ENCODE results near the gene DIPK2A. TPM values are rescaled to one million over a fixed set of nuclear protein-coding genes. Genes with fewer than 3 reads are reported as not detected.

The DIPK2A gene
- total RNA-seq (2014; rRNA removed; shearing (Covaris generic); ENCODE audit: low replicate concordance): 20.2 and 25.2 TPM in 2 replicates

- in situ Hi-C loops (cut with HindIII; ENCODE audit: low pct_unique_long_range_greater_than_20kb, low sequenced_read_pairs): no loop called here
- peak; percentile 98 for DNase-seq (ENCODE audit: low read depth)
Measured at GRCh38 chr3:143971359-143972154, at the start of gene DIPK2A. Gene DIPK2A, plus strand, starts transcription at chr3:143971823. Its CDS starts 510 bp downstream, at chr3:143972333.

GRCh38 chr3:143924522-143925285, 46.9 kb upstream of the DIPK2A start:
- DNase-seq (ENCODE audit: low read depth): no peak
- in situ Hi-C loops (cut with HindIII; ENCODE audit: low pct_unique_long_range_greater_than_20kb, low sequenced_read_pairs): no loop called here

GRCh38 chr3:143928056-143928455, 43.6 kb upstream of the DIPK2A start:
- in situ Hi-C loops (cut with HindIII; ENCODE audit: low pct_unique_long_range_greater_than_20kb, low sequenced_read_pairs): no loop called here
- DNase-seq (ENCODE audit: low read depth): no peak

GRCh38 chr3:143928541-143929255, 42.9 kb upstream of the DIPK2A start:
- no peak for DNase-seq (ENCODE audit: low read depth)
- in situ Hi-C loops (cut with HindIII; ENCODE audit: low pct_unique_long_range_greater_than_20kb, low sequenced_read_pairs): no loop called here

- in situ Hi-C loops (cut with HindIII; ENCODE audit: low pct_unique_long_range_greater_than_20kb, low sequenced_read_pairs): no loop called here
- DNase-seq (ENCODE audit: low read depth): no peak
Measured at GRCh38 chr3:143934791-143935190, 36.8 kb upstream of the DIPK2A start.

GRCh38 chr3:143935678-143936077, 35.9 kb upstream of the DIPK2A start:
- no peak for DNase-seq (ENCODE audit: low read depth)
- in situ Hi-C loops (cut with HindIII; ENCODE audit: low pct_unique_long_range_greater_than_20kb, low sequenced_read_pairs): no loop called here

GRCh38 chr3:143950810-143951209, 20.8 kb upstream of the DIPK2A start:
- in situ Hi-C loops (cut with HindIII; ENCODE audit: low pct_unique_long_range_greater_than_20kb, low sequenced_read_pairs): no loop called here
- no peak for DNase-seq (ENCODE audit: low read depth)

- in situ Hi-C loops (cut with HindIII; ENCODE audit: low pct_unique_long_range_greater_than_20kb, low sequenced_read_pairs): no loop called here
- peak; percentile 30 for DNase-seq (ENCODE audit: low read depth)
Measured at GRCh38 chr3:143951351-143951971, 20.2 kb upstream of the DIPK2A start.

- DNase-seq (ENCODE audit: low read depth): no peak
- in situ Hi-C loops (cut with HindIII; ENCODE audit: low pct_unique_long_range_greater_than_20kb, low sequenced_read_pairs): no loop called here
Measured at GRCh38 chr3:143952569-143953072, 19.0 kb upstream of the DIPK2A start.

- in situ Hi-C loops (cut with HindIII; ENCODE audit: low pct_unique_long_range_greater_than_20kb, low sequenced_read_pairs): no loop called here
- no peak for DNase-seq (ENCODE audit: low read depth)
Measured at GRCh38 chr3:143955113-143955512, 16.5 kb upstream of the DIPK2A start.

- in situ Hi-C loops (cut with HindIII; ENCODE audit: low pct_unique_long_range_greater_than_20kb, low sequenced_read_pairs): no loop called here
- DNase-seq (ENCODE audit: low read depth): no peak
Measured at GRCh38 chr3:143956838-143957237, 14.8 kb upstream of the DIPK2A start.

- in situ Hi-C loops (cut with HindIII; ENCODE audit: low pct_unique_long_range_greater_than_20kb, low sequenced_read_pairs): no loop called here
- no peak for DNase-seq (ENCODE audit: low read depth)
Measured at GRCh38 chr3:143957453-143957852, 14.2 kb upstream of the DIPK2A start.

- in situ Hi-C loops (cut with HindIII; ENCODE audit: low pct_unique_long_range_greater_than_20kb, low sequenced_read_pairs): no loop called here
Measured at GRCh38 chr3:143958966-143959365, 12.7 kb upstream of the DIPK2A start.

GRCh38 chr3:143961342-143961741, 10.3 kb upstream of the DIPK2A start:
- in situ Hi-C loops (cut with HindIII; ENCODE audit: low pct_unique_long_range_greater_than_20kb, low sequenced_read_pairs): no loop called here
- DNase-seq (ENCODE audit: low read depth): no peak

More at GRCh38 chr3:143958966-143959365, 12.7 kb upstream of the DIPK2A start:
- DNase-seq (ENCODE audit: low read depth): no peak

- no peak for DNase-seq (ENCODE audit: low read depth)
- in situ Hi-C loops (cut with HindIII; ENCODE audit: low pct_unique_long_range_greater_than_20kb, low sequenced_read_pairs): no loop called here
Measured at GRCh38 chr3:143963946-143964345, 7.7 kb upstream of the DIPK2A start.

GRCh38 chr3:143970773-143971358, 757 bp upstream of the DIPK2A start:
- in situ Hi-C loops (cut with HindIII; ENCODE audit: low pct_unique_long_range_greater_than_20kb, low sequenced_read_pairs): no loop called here
- DNase-seq (ENCODE audit: low read depth): no peak

- in situ Hi-C loops (cut with HindIII; ENCODE audit: low pct_unique_long_range_greater_than_20kb, low sequenced_read_pairs): no loop called here
- no peak for DNase-seq (ENCODE audit: low read depth)
Measured at GRCh38 chr3:143972155-143972504, 507 bp downstream of the DIPK2A start.
